Endothelial cell of umbilical vein (primary cell): Measurements from ENCODE around the gene SLC35D1. TPM values are rescaled to one million over a fixed set of nuclear protein-coding genes. Genes with fewer than 3 reads are reported as not detected.

Experiments used
- BruUV-seq: library from RNA; stranded (reverse); fragments of 400-500 nt; replicated peaks from 2 replicates; lab custom pipeline; 2021; lab: Mats Ljungman, UMichigan
- CTCF ChIA-PET: fragments of 300-600, 350-600 bp; sonication (Branson Sonifier 250); formaldehyde crosslinking; loops from one replicate; lab custom pipeline; 2021; ENCODE audit warnings: antibody characterized with exemption, inconsistent platforms; lab: Charles Lee
- POLR2A ChIA-PET: fragments of 300-600, 350-600 bp; sonication (Branson Sonifier 250); formaldehyde crosslinking; loops from one replicate; lab custom pipeline; 2021; ENCODE audit warnings: antibody characterized with exemption, inconsistent platforms; lab: Charles Lee
- DNase-seq: peaks from one replicate; pipeline ENCODE4 v3.0.0-alpha.2; 2011; ENCODE audit warnings: low read depth, low spot score
- FAIRE-seq: peaks from 2 replicates; lab custom pipeline; 2011; peaks lifted over from hg19 to GRCh38; lab: Jason Lieb, UNC
- H2AFZ ChIP-seq: 2 replicates; pipeline ENCODE4 v1.6.0; 2012; ENCODE audit warnings: low read depth, low read length, control low read depth, inconsistent platforms
- H3K27ac ChIP-seq: 2 replicates; pipeline ENCODE4 v1.5.1; 2011; ENCODE audit warnings: low read depth, mild to moderate bottlenecking, control low read depth, low read length, moderate library complexity; ENCODE audit not compliant: insufficient read depth
- H3K27me3 ChIP-seq, 2 experiments: 2 replicates each; pipeline versions ENCODE4 v1.6.0 to v1.6.1; 2011; ENCODE audit warnings: low read length in 2 of 2, mixed read lengths in 1 of 2; ENCODE audit not compliant: control insufficient read depth in 2 of 2, insufficient read depth in 2 of 2
- H3K36me3 ChIP-seq, 2 experiments: 2 replicates in 1 of 2; 3 replicates in 1 of 2; pipeline ENCODE4 v1.5.1; 2011; ENCODE audit warnings: low read length in 2 of 2, mild to moderate bottlenecking in 1 of 2, moderate library complexity in 1 of 2; ENCODE audit not compliant: control insufficient read depth in 2 of 2, insufficient read depth in 2 of 2; ENCODE audit errors: extremely low read depth in 1 of 2
- H3K4me1 ChIP-seq: 3 replicates; pipeline ENCODE4 v1.5.1; 2011; ENCODE audit warnings: mild to moderate bottlenecking, low read length; ENCODE audit not compliant: control insufficient read depth, insufficient read depth; ENCODE audit errors: extremely low read depth
- H3K4me2 ChIP-seq: 2 replicates; pipeline ENCODE4 v1.6.1; 2011; ENCODE audit warnings: low read length, control low read depth, mixed read lengths; ENCODE audit not compliant: insufficient read depth
- H3K4me3 ChIP-seq, 3 experiments: fragments of 200-600 bp in 1 of 3; sonication (generic), shearing (Covaris generic) in 1 of 3; replicated peaks in 1 of 3; 2 replicates each; pipeline ENCODE4 v1.5.1; 2011 to 2016; ENCODE audit warnings: control low read depth in 3 of 3, low read length in 3 of 3, mild to moderate bottlenecking in 2 of 3, inconsistent platforms in 1 of 3, low read depth in 1 of 3, moderate library complexity in 1 of 3; ENCODE audit not compliant: insufficient read depth in 1 of 3
- H3K79me2 ChIP-seq: 2 replicates; pipeline ENCODE4 v1.6.0; 2012; ENCODE audit warnings: low read length, inconsistent platforms; ENCODE audit not compliant: control insufficient read depth, insufficient read depth
- H3K9ac ChIP-seq: replicated peaks from 2 replicates; pipeline ENCODE3; 2011; ENCODE audit warnings: low read length, control low read depth; ENCODE audit not compliant: insufficient read depth; ENCODE audit errors: extremely low read depth
- H3K9me1 ChIP-seq: replicated peaks from 3 replicates; pipeline ENCODE4 v1.6.0; 2011; ENCODE audit warnings: mild to moderate bottlenecking, low read length; ENCODE audit not compliant: control insufficient read depth, insufficient read depth; ENCODE audit errors: extremely low read depth
- H3K9me3 ChIP-seq: replicated peaks from 2 replicates; pipeline ENCODE4 v1.5.1; 2012; ENCODE audit warnings: low read length, inconsistent platforms; ENCODE audit not compliant: control insufficient read depth, insufficient read depth
- H4K20me1 ChIP-seq: replicated peaks from 2 replicates; pipeline ENCODE3; 2011; ENCODE audit warnings: mild to moderate bottlenecking, low read length; ENCODE audit not compliant: control insufficient read depth, insufficient read depth; ENCODE audit errors: extremely low read depth
- CTCF ChIP-seq, 2 donors: IDR thresholded peaks; 1 replicate in 1 of 2; 2 replicates in 1 of 2; pipeline ENCODE4 v1.5.1; 2011; ENCODE audit warnings: low read length in 2 of 2, mild to moderate bottlenecking in 2 of 2, moderate library complexity in 2 of 2, control low read depth in 1 of 2, inconsistent platforms in 1 of 2, low read depth in 1 of 2; ENCODE audit not compliant: insufficient read depth in 1 of 2; ENCODE audit errors: extremely low read depth in 1 of 2
- EZH2 ChIP-seq: IDR thresholded peaks from 2 replicates; pipeline ENCODE4 v1.6.1; 2012; ENCODE audit warnings: borderline replicate concordance, low read depth, mild to moderate bottlenecking, moderate library complexity, low read length, inconsistent platforms; ENCODE audit not compliant: severe bottlenecking
- FOS ChIP-seq: IDR thresholded peaks from 2 replicates; pipeline ENCODE4 v1.6.1; 2011; ENCODE audit warnings: mild to moderate bottlenecking, low read length, moderate library complexity, borderline replicate concordance; ENCODE audit not compliant: insufficient read depth
- GATA2 ChIP-seq: IDR thresholded peaks from 2 replicates; pipeline ENCODE4 v1.7.0; 2011; ENCODE audit warnings: low read depth, mild to moderate bottlenecking, moderate library complexity, mixed read lengths, low read length; ENCODE audit not compliant: insufficient read length, insufficient read depth
- JUN ChIP-seq: IDR thresholded peaks from 2 replicates; pipeline ENCODE4 v1.6.1; 2011; ENCODE audit warnings: borderline replicate concordance, low read depth; ENCODE audit not compliant: insufficient read length, insufficient read depth
- MAX ChIP-seq: IDR thresholded peaks from 2 replicates; pipeline ENCODE4 v1.6.1; 2011; ENCODE audit not compliant: insufficient read depth, insufficient read length
- MYC ChIP-seq: IDR thresholded peaks from one replicate; pipeline ENCODE4 v1.6.1; 2011; ENCODE audit warnings: mild to moderate bottlenecking, low read depth, low read length
- POLR2A ChIP-seq: IDR thresholded peaks from 2 replicates; pipeline ENCODE4 v1.6.1; 2012; ENCODE audit warnings: low read depth, mild to moderate bottlenecking, control low read depth, low read length
- POLR2AphosphoS5 ChIP-seq: IDR thresholded peaks from 2 replicates; pipeline ENCODE4 v1.6.1; 2012; ENCODE audit warnings: low read depth, mild to moderate bottlenecking, control low read depth, low read length, moderate library complexity; ENCODE audit not compliant: insufficient read depth
- dilution Hi-C: fragments of 300-500 bp; cut with MboI; formaldehyde crosslinking; loops from one replicate; pipeline ENCODE4 v1.15.0; 2019; ENCODE audit warnings: low sequenced_read_pairs; ENCODE audit not compliant: extremely low pct_ligation_motif_present
- intact Hi-C: fragments of 100-400 bp; cut with micrococcal nuclease; formaldehyde crosslinking; loops from one replicate; pipeline ENCODE4 v1.10.0; 2022
- polyA plus RNA-seq, 4 experiments: library from polyadenylated mRNA; depleted of rRNA in 3 of 4; stranded (reverse) in 3 of 4; unstranded in 1 of 4; fragments of >200 nt; gene quantifications; 2 replicates each; pipeline versions ENCODE4 v1.2.1 to v1.2.3, GENCODE V29; 2011 to 2012; ENCODE audit warnings: missing spikeins in 1 of 4
- total RNA-seq: library from RNA; stranded (reverse); gene quantifications from 2 replicates; pipeline ENCODE4 v1.2.3, GENCODE V29; 2021

The SLC35D1 gene
- total and polyA plus RNA-seq, 2 donors (not counting 3 experiments of a cell fraction or from before 2014, with no cell fraction given), result 3.5 to 6.6 TPM

DNA sequence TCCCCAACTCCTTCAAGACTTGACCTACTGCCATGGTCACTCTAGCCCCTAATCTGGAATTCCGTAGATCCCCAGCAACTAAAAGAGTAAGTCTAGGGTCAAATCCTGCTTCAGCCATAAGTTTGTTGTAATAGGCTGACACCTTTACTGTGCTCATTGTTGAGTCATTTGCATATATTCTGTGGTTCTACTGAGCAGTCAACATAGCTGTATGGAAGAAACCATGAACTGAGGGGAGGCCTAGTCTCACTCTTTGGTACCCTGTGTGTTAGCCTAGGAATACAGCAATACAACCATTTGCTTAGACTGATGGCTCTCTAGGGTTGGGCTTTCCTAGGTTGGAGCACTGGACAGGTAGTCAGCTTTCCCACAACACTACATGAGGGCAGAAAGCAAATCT is 23.6 kb upstream of the SLC35D1 start:
- H3K4me1 ChIP-seq, result no peaks in the 10 kb centered on the region
- CTCF ChIA-PET, result no interaction called here

More for the DNA sequence above, 23.6 kb upstream of the SLC35D1 start:
- POLR2A ChIA-PET, result no interaction called here
- no peak overlapping the region for H3K4me2 ChIP-seq
- FAIRE-seq, result no peak
- no TSS peak for BruUV-seq
- dilution Hi-C loops, result no loop called here
- no peaks in the 10 kb centered on the region for H4K20me1 ChIP-seq
- no peaks in the 10 kb centered on the region for H3K9me3 ChIP-seq
- DNase-seq, result no peak
- no peaks in the 10 kb centered on the region for H3K36me3 ChIP-seq
- TF ChIP-seq MYC (no peak), CTCF (IDR thresholded peaks at IDR 0.05; ENCODE audit: extremely low read depth in 1 of 2, insufficient read depth in 1 of 2, low read depth in 1 of 2, low read length in 2 of 2) (no peak), POLR2A (no peak), FOS (no peak), POLR2AphosphoS5 (no peak), EZH2 (no peak), GATA2 (no peak), MAX (no peak), JUN (no peak)
- intact Hi-C loops, result no loop called here
- no peak overlapping the region for H3K27ac ChIP-seq
- no peak overlapping the region for H3K9ac ChIP-seq
- H3K9me1 ChIP-seq, result no peaks in the 10 kb centered on the region
- H3K79me2 ChIP-seq, result no peaks in the 10 kb centered on the region
- no peak overlapping the region for H2AFZ ChIP-seq
- H3K27me3 ChIP-seq, result peaks cover 4 to 11% of the 10 kb centered on the region in 2 experiments
- no peak overlapping the region for H3K4me3 ChIP-seq
